ENCODE results near the gene CGB1.
"Not testable (repeated sequence)": the region's sequence is repeated elsewhere in the genome, so short reads cannot be mapped to it uniquely, and the experiment has no call there.

- TF ChIP-seq POLR2AphosphoS5, POLR2A (IDR thresholded peaks at IDR 0.05): not testable (repeated sequence)
These were observed 6.9 kb downstream of the CGB1 start for GRCh38 chr19:49029749-49030148.

Measured in prostate gland (tissue), 1 donor.